ENCODE data around the gene CMTM6. TPM values are rescaled to one million over a fixed set of nuclear protein-coding genes. Genes with fewer than 3 reads are reported as not detected.
A peak's percentile ranks its signal among the peaks of the same experiment; 100 is the strongest.

Gene CMTM6
- total RNA-seq, 1 experiment from 2014 or later = 43.5 TPM

- Histone ChIP-seq H3K27ac (ENCODE audit: insufficient read length, low read depth, low read length) (no peak overlapping the region), H3K4ac (ENCODE audit: low read depth, low read length) (no peak overlapping the region), H2BK120ac (ENCODE audit: low read depth, low read length, poor library complexity, severe bottlenecking) (no peak overlapping the region), H3K18ac (ENCODE audit: insufficient read length, low read depth, low read length) (no peak overlapping the region), H2BK20ac (ENCODE audit: low read depth, low read length, poor library complexity, severe bottlenecking) (no peak overlapping the region), H3K9me3 (ENCODE audit: control insufficient read depth, low read depth, low read length) (no peaks in the 10 kb centered on the region), H3K9ac (ENCODE audit: extremely low read depth, insufficient read length, low read length) (no peak overlapping the region), H3K56ac (ENCODE audit: insufficient read length, low read depth, low read length) (no peak overlapping the region), H3K27me3 (ENCODE audit: insufficient read depth, low read length) (no peaks in the 10 kb centered on the region; the same call in 1 of the 2 replicates), H3T11ph (ENCODE audit: low read length) (no peak overlapping the region), H3K79me1 (ENCODE audit: insufficient read depth, low read depth, low read length, poor library complexity, severe bottlenecking) (no peaks in the 10 kb centered on the region), H2BK5ac (ENCODE audit: insufficient read length, low read length) (no peak overlapping the region), H3K4me2 (ENCODE audit: insufficient read depth, insufficient read length, low read length) (no peak overlapping the region), H3K79me2 (ENCODE audit: insufficient read depth, low read length) (no peaks in the 10 kb centered on the region), H3K23me2 (ENCODE audit: insufficient read length, low read depth, low read length, poor library complexity, severe bottlenecking) (no peaks in the 10 kb centered on the region), H3K23ac (ENCODE audit: insufficient read length, low read depth, low read length) (no peak overlapping the region), H4K5ac (ENCODE audit: insufficient read length, low read depth, low read length) (no peak overlapping the region), H2BK12ac (ENCODE audit: insufficient read length, low read depth, low read length) (no peak overlapping the region), H2AK5ac (ENCODE audit: insufficient read length, low read length) (no peak overlapping the region), H3K14ac (ENCODE audit: insufficient read depth, low read length) (no peak overlapping the region), H2AFZ (ENCODE audit: low read length) (no peak overlapping the region), H4K20me1 (ENCODE audit: control insufficient read depth, insufficient read depth, insufficient read length) (no peaks in the 10 kb centered on the region), H4K91ac (ENCODE audit: insufficient read length, low read depth, low read length) (no peak overlapping the region), H2BK15ac (ENCODE audit: low read depth, low read length) (no peak overlapping the region), H4K8ac (replicated peaks; ENCODE audit: insufficient read length, low read depth, low read length) (no peak overlapping the region), H3K4me1 (ENCODE audit: insufficient read depth, low read length) (no peaks in the 10 kb centered on the region)
- TF ChIP-seq CTCF (conservative IDR thresholded peaks at IDR 0.05) = no peak
- no peaks in the 10 kb centered on the region for H3K9me3 Mint-ChIP-seq
- no peaks in the 10 kb centered on the region for H3K27me3 Mint-ChIP-seq (ENCODE audit: low read depth)
- DNase-seq = no peak
- peak overlapping the region in 1 of 3 experiments; percentile 22; a peak in 1 of 7 replicates for H3K27ac Mint-ChIP-seq
- H3K36me3 Mint-ChIP-seq (ENCODE audit: insufficient read depth in 1 of 3, low read depth in 3 of 3) = peaks cover 20 to 66% (median 61%) of the 10 kb centered on the region in 3 experiments; a peak in 6 of 7 replicates
- no peak overlapping the region for H3K4me3 Mint-ChIP-seq
- H3K4me1 Mint-ChIP-seq = no peaks in the 10 kb centered on the region
These were observed 28.5 kb upstream of the CMTM6 start for GRCh38 chr3:32531010-32531647.
